ENCODE data around the gene NOL7. TPM values are rescaled to one million over a fixed set of nuclear protein-coding genes. Genes with fewer than 3 reads are reported as not detected.
A peak's percentile ranks its signal among the peaks of the same experiment; 100 is the strongest.

NOL7 gene
- total RNA-seq, 1 donor from 2014 or later: 59.2 TPM

DNA sequence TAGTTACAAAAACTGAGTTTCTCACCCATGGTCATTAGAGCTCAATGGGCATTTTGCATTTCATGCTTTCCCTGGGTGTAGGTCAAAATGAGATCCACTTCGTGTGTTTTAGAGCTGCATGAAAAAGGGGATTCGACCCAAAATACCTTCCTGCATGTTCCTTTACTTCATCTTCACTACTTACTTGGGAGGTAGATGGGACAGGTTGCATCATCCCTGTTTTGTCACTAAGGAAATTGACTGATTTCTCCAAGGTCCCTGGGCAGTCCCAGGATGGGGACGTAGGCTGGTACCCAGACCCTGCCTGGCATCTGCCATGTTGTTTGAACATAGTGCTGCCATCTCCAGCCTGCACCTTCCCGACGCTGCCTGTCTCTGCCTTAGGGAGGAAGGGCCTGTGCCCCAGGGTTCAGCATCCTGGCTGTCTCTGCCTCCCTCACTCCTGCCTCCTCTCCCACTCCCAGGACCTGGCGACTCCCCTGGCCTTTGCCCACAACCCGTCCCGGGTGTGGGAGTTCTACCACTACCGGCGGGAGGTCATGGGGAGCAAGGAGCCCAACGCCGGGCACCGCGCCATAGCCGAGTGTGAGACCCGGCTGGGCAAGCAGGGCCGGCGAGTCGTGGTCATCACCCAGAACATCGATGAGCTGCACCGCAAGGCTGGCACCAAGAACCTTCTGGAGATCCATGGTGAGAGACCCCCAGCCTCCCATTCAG is 23.8 kb upstream of the NOL7 start:
- ATAC-seq: no peak
- no peak for DNase-seq (ENCODE audit: low spot score)
- intact Hi-C loops (cut with DNase I): no loop called here

DNA sequence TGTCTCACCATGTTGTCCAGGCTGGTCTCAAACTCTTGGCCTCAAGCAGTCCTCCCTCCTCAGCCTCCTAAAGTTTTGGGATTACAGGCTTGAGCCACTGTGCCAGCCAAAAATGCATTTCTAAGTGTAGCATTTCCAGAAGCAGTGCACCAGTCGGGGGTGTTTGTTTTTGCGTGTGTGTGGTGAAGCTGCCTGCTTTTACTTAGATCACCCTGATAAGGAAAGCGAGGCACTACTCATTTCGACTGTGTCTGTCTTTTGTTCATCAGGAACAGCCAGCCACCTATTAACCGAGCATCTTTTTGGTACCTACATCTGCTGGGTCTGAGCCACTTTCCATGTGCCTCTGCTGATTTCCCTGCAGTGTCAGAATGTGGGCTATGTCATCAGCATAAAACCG is 22.0 kb upstream of the NOL7 start:
- no peak for DNase-seq (ENCODE audit: low spot score)
- intact Hi-C loops (cut with DNase I): no loop called here
- ATAC-seq: no peak

DNA sequence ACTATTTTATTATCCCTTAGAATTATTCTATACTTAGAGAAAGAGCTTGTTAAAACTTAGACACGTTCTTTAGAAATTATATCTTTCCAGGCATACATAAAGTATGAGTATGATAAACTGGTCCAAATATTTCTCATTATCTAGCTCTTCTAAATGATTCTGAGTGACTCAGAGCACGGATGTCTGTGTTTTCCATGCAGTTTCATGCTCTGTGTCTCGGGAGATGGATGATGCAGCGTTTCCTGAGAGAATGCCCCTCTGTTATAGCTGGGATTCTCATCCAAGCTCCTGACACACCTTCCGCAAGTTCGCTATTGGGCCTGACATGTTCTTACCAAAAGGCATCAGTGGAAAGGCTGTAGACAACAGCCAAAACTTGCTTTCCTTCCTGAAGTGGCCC is 21.4 kb upstream of the NOL7 start:
- no peak for DNase-seq (ENCODE audit: low spot score)
- intact Hi-C loops (cut with DNase I): no loop called here
- ATAC-seq: no peak

DNA sequence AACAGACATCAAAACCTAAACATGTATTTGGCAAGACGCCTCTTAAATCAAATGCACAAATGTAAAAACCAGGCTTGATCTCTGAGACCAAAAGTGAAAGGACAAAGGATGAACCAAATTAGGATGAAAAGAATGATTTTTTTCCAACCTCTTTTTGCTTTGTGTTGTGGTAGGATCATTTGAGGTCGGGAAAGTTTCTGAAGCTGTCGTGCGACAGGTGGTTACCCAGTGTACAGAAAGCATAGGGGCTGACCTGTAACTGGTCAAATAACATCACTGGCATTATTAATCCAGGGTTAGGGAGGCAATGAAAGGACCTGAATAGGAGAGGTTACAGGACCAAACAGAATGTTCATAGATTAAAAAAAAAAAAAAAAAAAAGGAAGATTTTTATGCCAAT is 18.1 kb upstream of the NOL7 start:
- ATAC-seq (no peak), DNase-seq (ENCODE audit: low spot score) (no peak)
- intact Hi-C loops (cut with DNase I): no loop called here

DNA sequence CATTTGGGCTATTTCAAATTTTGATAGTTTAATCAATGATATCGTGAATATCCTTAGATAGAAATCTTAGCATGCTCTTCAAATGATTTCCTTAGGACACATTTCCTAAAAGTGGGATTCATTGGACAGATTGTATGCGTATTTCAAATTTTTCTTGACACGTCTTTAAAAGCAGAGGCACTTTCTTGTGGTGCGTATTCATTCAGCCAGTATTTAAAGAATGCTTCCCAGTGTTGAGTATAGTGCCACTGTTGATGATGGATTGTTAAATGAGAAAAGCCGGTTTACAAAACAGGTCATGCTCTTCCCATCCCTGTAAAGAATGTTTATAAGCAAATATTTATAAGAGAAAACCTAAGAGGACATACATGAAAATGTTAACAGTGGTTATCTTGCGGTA is 15.1 kb upstream of the NOL7 start:
- no peak for ATAC-seq
- no peak for DNase-seq (ENCODE audit: low spot score)

DNA sequence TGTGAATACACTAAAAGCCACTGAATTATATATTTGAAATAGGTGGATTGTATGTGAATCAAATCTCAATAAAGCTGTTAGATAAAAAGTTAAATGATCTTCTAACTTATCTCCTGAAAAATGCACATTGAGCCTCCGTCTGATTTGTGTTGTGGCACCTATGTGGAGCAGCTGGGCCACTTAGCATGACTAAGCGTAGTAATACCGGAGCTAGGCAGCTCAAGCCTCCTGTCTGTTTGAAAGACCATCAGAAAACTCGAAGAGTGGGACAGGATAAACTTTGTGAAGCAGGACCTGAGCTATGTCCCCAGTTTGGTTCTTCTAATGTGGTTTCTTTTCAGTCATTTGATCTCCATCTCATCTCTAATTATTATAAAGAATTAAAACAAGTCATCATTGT is 11.0 kb upstream of the NOL7 start:
- intact Hi-C loops (cut with DNase I): no loop called here
- ATAC-seq (no peak), DNase-seq (ENCODE audit: low spot score) (no peak)

More for the DNA sequence above, 15.1 kb upstream of the NOL7 start:
- intact Hi-C loops (cut with DNase I): no loop called here

DNA sequence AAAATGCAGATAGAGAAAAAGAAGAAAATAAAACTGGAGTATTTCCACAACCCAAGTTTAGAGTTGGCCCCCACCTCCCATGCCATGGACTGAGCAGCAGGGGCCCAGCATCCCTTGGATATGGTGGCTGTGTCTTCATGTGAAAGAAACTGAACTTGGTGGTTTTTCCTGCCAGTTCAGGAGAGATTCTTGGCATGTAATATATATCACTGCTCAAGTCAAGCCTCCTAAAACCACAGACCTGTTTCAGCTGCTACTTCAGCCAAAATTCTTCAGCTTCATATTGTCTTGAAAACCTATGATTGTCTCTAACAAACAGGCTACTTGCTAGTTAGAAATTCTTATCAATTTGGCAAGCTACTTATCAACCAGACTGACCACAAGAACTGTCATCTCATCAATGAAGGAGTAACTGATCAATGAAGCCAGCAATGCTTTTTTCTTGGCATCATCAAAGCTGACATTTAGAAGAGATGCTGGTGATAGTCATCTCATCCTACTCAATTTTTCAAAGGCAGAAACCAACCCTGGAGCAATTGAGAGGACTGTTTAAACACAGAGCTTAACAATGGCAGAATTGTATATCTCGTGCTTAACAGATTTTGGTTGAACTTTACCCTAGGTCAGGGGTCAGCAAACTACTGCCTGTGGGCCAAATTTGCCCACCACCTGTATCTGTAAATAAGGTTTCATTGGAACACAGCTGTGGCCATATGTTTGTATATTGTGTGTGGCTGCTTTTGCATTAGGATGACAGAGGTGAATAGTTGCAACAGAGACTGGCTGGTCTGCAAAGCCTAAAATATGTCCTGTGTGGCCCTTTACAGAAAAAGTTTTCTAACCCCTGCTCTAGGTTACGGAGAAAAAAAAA is 10.4 kb upstream of the NOL7 start:
- ATAC-seq (no peak), DNase-seq (ENCODE audit: low spot score) (no peak)
- intact Hi-C loops (cut with DNase I): no loop called here

DNA sequence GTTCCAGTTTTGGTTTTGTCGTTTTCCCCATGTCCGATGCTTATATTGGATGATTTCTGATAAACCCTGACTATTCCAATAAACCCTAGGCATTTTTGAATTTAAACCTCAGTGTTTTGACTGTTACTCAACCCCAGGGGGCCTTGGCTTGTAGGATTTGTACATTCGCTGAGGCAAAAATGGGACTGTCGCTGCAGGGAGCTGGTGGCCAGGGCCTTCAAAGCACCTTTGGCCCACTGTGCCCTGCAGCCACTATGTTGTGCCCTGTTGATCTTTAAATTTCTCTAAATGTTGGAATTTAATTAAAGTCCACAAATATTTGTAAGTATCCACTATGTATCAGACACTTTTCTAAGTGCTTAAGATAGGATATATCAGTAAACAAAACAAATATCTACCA is 9.5 kb upstream of the NOL7 start:
- DNase-seq (ENCODE audit: low spot score) (no peak), ATAC-seq (no peak)
- intact Hi-C loops (cut with DNase I): no loop called here

DNA sequence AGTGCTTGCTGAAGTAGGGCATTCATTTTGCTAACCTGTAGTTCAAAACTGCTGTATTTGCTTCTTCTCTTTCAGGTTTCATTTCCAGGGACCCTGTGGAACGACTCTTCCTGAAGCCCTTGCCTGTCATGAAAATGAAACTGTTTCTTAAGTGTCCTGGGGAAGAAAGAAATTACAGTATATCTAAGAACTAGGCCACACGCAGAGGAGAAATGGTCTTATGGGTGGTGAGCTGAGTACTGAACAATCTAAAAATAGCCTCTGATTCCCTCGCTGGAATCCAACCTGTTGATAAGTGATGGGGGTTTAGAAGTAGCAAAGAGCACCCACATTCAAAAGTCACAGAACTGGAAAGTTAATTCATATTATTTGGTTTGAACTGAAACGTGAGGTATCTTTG is 3.4 kb upstream of the NOL7 start:
- intact Hi-C loops (cut with DNase I): no loop called here
- no peak for ATAC-seq
- DNase-seq (ENCODE audit: low spot score): no peak

DNA sequence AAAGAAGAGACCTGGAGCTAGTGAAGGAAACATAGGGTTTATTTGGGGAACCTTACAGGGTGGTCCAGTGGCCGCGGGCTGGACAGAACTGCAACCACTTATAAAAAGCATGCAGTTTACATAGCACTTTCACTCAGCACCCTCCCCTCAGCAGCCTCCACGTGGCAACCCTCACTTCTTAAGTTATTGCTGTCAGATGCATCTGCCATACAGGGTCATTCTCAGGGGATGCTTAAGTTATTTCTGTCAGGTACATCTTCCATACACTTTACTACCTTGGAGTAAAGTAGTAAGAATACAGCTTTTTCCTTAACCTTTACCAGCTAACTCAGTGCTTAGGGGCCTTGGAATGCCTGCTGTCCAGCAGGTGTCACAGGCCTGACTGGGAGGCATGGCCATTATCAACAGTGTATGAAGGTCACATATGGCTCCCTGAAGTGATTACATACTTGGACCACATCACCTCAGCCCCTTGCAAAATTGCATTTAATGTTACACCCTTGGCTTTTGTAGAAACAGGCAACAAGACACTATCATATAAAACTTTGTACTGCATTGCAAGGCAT is 2.0 kb upstream of the NOL7 start:
- ATAC-seq (no peak), DNase-seq (ENCODE audit: low spot score) (no peak)
- intact Hi-C loops (cut with DNase I): no loop called here

DNA sequence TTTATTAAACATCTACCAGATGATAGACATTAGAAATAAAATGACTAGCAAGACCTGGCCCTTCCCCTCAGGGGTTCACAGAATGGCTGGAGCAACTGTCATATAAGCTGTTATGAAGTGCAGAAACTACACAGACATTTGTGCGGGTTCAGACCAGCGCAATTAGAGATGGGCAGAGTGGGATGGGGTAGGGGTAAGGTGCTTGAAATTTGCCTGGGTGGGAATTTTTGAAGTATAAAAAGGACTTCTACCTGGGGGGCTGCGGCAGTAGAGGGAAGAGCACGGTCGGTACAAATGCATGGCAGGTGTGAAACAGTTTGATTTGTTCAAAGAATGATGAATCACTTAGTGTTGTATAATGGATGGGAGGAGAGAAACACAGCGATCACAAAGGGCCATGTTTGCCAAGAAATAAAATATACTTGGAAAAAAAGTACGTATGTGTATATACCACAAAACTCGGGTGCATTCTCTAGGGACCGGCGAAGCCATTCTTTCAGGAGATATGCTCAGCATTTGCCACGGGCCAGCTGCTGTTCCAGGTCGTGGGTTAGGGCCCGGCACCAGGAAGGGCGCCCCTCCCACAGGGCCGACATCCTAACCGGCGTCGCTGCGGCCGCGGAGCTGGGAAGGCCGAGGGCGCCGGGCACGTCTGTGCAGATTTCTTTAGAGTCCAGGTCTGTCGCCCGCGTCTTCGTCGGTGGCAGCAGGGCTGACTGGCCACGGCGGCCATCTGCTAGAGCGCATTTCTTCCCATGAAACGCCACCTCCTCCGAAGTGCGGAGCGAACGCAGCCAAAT is 809 bp upstream of the NOL7 start:
- intact Hi-C loops (cut with DNase I): no loop called here
- ATAC-seq: peak; percentile 52
- DNase-seq (ENCODE audit: low spot score): no peak

DNA sequence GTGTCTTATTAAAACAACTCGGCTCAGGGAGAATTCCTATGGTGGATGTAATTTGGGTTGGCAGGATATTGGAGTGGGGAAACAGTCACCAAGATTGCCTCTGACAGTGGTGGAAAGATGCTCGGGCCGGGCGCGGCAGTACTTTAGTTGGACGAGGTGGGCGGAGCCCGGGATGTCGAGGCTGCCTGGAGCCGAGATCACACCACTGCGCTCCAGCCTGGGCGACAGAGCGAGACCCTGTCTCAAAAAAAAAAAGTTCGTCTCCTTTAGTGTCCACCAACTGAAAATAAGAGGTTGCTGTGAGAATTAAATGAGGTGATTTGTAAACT is 621 bp downstream of the NOL7 start:
- ATAC-seq (peak; percentile 56), DNase-seq (ENCODE audit: low spot score) (peak; percentile 72)
- intact Hi-C loops (cut with DNase I): no loop called here

DNA sequence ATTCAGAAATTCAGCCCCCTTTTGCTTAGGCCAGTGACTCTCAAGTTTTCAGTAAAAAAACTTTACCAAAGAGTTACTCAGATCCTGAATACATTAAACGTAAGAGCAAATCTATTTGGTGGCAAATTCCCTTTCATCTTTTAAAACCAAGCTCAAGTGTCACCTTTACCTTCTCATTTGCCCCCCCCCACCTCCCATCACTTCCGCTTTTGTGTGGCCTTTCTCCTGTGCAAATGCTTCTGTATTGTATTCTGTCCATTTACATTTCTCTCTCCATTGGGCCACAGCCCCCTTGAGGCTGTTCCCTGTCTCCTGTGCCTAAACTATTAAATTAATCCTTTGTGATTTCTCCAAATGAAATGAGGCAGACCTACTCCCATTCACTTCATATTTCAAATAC is 1.9 kb downstream of the NOL7 start:
- no peak for DNase-seq (ENCODE audit: low spot score)
- no peak for ATAC-seq
- intact Hi-C loops (cut with DNase I): no loop called here

DNA sequence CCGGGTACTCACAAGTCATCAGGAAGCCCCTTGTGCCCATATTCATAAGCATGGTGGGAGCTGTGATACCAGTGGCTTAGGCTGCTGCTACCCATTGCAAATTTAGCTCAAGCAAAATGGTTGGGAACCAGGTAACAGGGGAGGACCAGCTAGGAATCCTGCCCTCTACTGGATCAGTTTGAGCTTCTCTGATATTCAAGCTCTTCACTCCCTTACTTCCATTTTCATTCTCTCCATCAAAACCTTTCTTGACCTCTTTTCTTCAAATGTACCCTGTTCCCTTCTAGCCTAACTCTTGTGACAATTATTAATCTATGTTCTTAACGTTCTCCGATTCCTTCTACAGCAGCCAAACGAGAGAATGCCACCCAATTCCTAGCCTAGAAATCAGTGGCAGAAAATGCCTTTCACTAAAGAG is 9.7 kb downstream of the NOL7 start:
- no peak for DNase-seq (ENCODE audit: low spot score)
- intact Hi-C loops (cut with DNase I): no loop called here
- ATAC-seq: no peak

DNA sequence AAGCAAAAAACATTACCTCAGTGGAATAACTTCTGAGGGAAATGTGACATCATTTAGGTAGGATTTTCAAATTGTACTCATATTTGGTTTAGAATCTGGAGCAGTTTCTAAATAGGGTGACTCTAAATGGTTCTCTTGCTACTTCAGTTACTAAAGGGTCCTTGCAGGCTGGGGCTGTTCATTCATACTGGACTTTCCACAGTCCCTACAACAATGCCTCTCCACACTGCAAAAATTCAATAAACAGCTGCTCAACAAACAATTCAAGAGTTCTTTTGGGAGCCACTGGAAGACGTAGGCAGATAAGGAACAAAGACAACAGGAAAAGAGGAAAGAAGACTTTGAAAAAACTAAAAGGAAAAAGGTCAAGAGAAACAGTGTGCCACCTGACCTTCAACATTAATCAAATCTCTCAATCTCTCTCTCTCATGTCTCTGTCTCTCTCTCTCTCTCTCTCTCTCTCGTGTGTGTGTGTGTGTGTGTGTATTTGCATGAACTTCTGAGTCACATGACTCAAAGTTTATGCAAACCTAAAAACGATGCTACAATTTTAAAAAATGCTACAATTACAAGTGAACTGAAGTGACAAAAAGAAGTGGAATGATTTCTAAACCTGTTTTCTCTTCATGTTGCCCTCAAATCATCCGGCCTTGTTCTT is 14.5 kb downstream of the NOL7 start:
- intact Hi-C loops (cut with DNase I): no loop called here
- no peak for ATAC-seq

DNA sequence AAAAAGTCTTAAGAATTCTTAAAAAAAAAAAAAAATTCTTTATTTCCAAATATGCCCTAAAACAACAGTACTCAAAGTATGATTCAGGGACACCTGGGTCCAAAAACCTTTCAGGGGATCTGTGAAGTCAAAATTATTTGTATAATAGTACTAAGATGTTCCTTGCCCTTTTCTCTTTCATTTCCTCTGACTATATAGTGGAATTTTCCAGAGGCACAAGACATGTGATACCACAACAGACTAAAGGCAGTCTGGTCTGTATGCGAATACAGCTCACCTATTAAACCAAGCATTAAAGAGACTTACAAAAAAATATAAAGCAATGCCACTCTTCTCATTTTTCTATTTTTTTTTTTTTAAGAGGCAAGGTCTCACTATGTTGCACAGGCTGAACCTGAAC is 15.4 kb downstream of the NOL7 start:
- no peak for DNase-seq (ENCODE audit: low spot score)
- ATAC-seq: no peak
- intact Hi-C loops (cut with DNase I): no loop called here

More for the DNA sequence above, 14.5 kb downstream of the NOL7 start:
- DNase-seq (ENCODE audit: low spot score): no peak

DNA sequence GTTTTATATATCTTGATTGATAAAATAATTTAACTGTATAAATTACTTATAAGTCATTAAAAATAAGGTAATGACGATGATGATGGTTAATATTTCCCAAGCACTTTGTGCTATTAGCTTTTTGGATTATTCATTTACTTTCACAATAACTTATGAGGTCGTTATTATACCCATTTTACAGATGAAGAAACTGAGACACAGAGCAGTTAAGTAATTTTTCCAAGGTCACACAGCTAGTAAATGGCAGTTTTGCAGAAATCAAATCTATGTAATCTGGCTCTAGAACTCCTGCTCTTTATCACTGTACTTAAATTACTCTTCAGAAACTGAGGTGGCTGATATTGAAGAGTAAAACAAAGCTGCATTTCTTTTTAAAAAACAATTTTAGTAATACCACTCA is 18.2 kb downstream of the NOL7 start:
- ATAC-seq (no peak), DNase-seq (ENCODE audit: low spot score) (no peak)
- intact Hi-C loops (cut with DNase I): no loop called here

DNA sequence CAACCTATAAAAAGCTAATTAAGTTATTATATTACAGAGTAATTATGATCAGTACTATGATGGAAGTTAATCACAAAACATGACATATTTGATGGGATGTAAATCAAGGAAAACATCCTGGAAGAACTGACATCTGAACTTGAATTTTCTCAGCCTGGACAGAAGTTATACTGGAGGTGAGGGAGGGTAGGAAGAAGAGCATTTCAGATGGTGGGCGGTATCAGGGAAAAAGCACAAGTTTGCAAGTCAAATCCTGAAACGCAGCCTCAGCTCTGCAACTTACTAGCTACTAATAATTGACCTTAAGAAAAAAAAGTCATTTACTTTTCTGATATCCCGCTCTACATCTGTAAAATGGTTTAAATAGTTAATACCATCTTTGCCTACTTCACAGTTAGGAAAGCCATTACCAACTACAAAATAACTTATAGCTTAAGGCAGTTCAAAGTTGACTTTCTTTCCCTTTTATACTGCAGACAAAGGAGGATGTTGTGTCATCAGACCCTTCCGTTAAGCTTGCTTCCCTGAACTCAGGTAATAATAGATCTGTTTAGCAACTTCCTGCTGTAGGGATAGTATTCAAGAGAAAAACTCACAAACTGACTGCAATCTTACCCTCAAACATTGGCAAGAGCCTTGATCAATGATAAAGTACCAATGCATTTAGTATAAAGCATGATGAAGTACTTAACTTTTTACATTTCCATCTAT is 21.0 kb downstream of the NOL7 start:
- ATAC-seq (no peak), DNase-seq (ENCODE audit: low spot score) (no peak)
- intact Hi-C loops (cut with DNase I): no loop called here

DNA sequence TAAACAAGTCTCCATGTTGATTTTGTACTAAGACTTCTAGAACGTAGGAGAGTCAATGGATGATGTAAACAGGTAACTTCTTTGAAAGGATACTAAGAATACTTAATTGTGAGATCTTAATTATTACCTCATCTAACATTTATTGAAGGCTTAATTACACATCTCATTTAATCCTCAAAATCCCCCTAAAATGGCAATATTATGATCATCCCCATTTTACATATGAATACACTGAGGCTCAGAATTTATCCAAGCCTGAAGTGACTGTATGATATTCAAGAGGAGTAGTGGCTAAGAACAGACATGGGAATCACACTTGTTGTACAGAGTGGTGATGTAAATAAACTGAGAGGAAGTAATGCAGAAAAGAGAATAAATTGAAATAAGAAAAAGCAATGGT is 22.9 kb downstream of the NOL7 start:
- intact Hi-C loops (cut with DNase I): no loop called here
- DNase-seq (ENCODE audit: low spot score) (no peak), ATAC-seq (no peak)
